HepG2 (cell line): ENCODE measurements around the gene NAGA. TPM values are rescaled to one million over a fixed set of nuclear protein-coding genes. Genes with fewer than 3 reads are reported as not detected.

Experiments
- ELF1 ChIP-seq: sonication (generic); formaldehyde crosslinking; IDR thresholded peaks from 2 replicates; pipeline ENCODE4 v1.4.0; 2020; ENCODE audit warnings: missing genetic modification reagents
- HOXD1 ChIP-seq: sonication (generic); formaldehyde crosslinking; IDR thresholded peaks from 2 replicates; pipeline ENCODE4 v1.5.0; 2020; ENCODE audit warnings: missing genetic modification reagents
- NFATC3 ChIP-seq: sonication (generic); formaldehyde crosslinking; IDR thresholded peaks from 2 replicates; pipeline ENCODE4 v1.5.1; 2020; ENCODE audit warnings: mild to moderate bottlenecking, missing genetic modification reagents
- NFKB2 ChIP-seq: sonication (generic); formaldehyde crosslinking; IDR thresholded peaks from 2 replicates; pipeline ENCODE4 v1.4.0; 2020; ENCODE audit warnings: missing genetic modification reagents, borderline replicate concordance
- PCBP1 ChIP-seq: fragments of 200-400 bp; formaldehyde crosslinking; IDR thresholded peaks from 2 replicates; pipeline ENCODE4 v1.6.1; 2017; ENCODE audit warnings: mild to moderate bottlenecking, low read depth, low read length, borderline replicate concordance
- ZNF256 ChIP-seq: sonication (generic); formaldehyde crosslinking; conservative IDR thresholded peaks from 2 replicates; pipeline ENCODE4 v1.4.0; 2020; ENCODE audit warnings: missing genetic modification reagents
- ZNF354B ChIP-seq: sonication (generic); formaldehyde crosslinking; IDR thresholded peaks from 2 replicates; pipeline ENCODE4 v1.8.0; 2022; ENCODE audit warnings: mild to moderate bottlenecking, missing genetic modification reagents
- ZNF430 ChIP-seq: sonication (generic); formaldehyde crosslinking; IDR thresholded peaks from 2 replicates; pipeline ENCODE4 v1.9.0; 2021; ENCODE audit warnings: mild to moderate bottlenecking, missing genetic modification reagents
- ZNF577 ChIP-seq: sonication (generic); formaldehyde crosslinking; IDR thresholded peaks from 2 replicates; pipeline ENCODE4 v1.4.0; 2020; ENCODE audit warnings: mild to moderate bottlenecking, low read depth, missing genetic modification reagents, borderline replicate concordance
- polyA plus RNA-seq, 8 experiments: library from polyadenylated mRNA; depleted of rRNA in 3 of 8; stranded (reverse) in 7 of 8; unstranded in 1 of 8; fragments of >200 nt; fragmentation: Illumina TruSeq in 4 of 8; extraction: Trizol in 4 of 8; gene quantifications; 2 replicates each; pipeline versions ENCODE4 v1.2.1 to v1.2.3, GENCODE V29; 2011 to 2016; ENCODE audit warnings: low read depth in 4 of 8, missing spikeins in 1 of 8, mixed read lengths in 1 of 8; ENCODE audit not compliant: insufficient read depth in 1 of 8
- total RNA-seq, 5 experiments: library from RNA; depleted of rRNA; stranded (reverse); fragments of >200 nt; fragmentation: Illumina TruSeq; extraction: Trizol; gene quantifications; 2 replicates each; pipeline ENCODE4 v1.2.3, GENCODE V29; 2016; ENCODE audit warnings: low read depth in 1 of 5
- TF ChIP-seq, protein P1 (sequence below): sonication (generic); formaldehyde crosslinking; IDR thresholded peaks from 2 replicates; pipeline ENCODE4 v1.9.0; 2021; ENCODE audit warnings: missing genetic modification reagents, borderline replicate concordance
- TF ChIP-seq, protein P2 (sequence below): sonication (generic); formaldehyde crosslinking; IDR thresholded peaks from 2 replicates; pipeline ENCODE4 v1.9.0; 2021; ENCODE audit warnings: missing genetic modification reagents, mild to moderate bottlenecking, borderline replicate concordance
- TF ChIP-seq, protein P3 (sequence below): sonication (generic); formaldehyde crosslinking; IDR thresholded peaks from 2 replicates; pipeline ENCODE4 v1.5.1; 2020; ENCODE audit warnings: mild to moderate bottlenecking, missing genetic modification reagents, moderate library complexity
- TF ChIP-seq, protein P4 (sequence below): IDR thresholded peaks from 2 replicates; pipeline ENCODE4 v1.6.1; 2018; ENCODE audit warnings: missing genetic modification reagents, mild to moderate bottlenecking, missing compliant biosample characterization
- TF ChIP-seq, protein P5 (sequence below): sonication (generic); formaldehyde crosslinking; IDR thresholded peaks from 2 replicates; pipeline ENCODE4 v1.4.0; 2020; ENCODE audit warnings: mild to moderate bottlenecking, low read depth, missing genetic modification reagents
- TF ChIP-seq, protein P6 (sequence below): sonication (generic); formaldehyde crosslinking; conservative IDR thresholded peaks from 2 replicates; pipeline ENCODE4 v1.8.0; 2022; ENCODE audit warnings: missing genetic modification reagents
- TF ChIP-seq, protein P7 (sequence below): IDR thresholded peaks from 2 replicates; pipeline ENCODE4 v1.6.1; 2016; ENCODE audit warnings: missing genetic modification reagents, missing compliant biosample characterization

The NAGA gene
- total and polyA plus RNA-seq, 2 of the 13 experiments (the other 11 are each of a cell fraction or from before 2014, with no cell fraction given) = 15.1 to 23.4 TPM

DNA sequence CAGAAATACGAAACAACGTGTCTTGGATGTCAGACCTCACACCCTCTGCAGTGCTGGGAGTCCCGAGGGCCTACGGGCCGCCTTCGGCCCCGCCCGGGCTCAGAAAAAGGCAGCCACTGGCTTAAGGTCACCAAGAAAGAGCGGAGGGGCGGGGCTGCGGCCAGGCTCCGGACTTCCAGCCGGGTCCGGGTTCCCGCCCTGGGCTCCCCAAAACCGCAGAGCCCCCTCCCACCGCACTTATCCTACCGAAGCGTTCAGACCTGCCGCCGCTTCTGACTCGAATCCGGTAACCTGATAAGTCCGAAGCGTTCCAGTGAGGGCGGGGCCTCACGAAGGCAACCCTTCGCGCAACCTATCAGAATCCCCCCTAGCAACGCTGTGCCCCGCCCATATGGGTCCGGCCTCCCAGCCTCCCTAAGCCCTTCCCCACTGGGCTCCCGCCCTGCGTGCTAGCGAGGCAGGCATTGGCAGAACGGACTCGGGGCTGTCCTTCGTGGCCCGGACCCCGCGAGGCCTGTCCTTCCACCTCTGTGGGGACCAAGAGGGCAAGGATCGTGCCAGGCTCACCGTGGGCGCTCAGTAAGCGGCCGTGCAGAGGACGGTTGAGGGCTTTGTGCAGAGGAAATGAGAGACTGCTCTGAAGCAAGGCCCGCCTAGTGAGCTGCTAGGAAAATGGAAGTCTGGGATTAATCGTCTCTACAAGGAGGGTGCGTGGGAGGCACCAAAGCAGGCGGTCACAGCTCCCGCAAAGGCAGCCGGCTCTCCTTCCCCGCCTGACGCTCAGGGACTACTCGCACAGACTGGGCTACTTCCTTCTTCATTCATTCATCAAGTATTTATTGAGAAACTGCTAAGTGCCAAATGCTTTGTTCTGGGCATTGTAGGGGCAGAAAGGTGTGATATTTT, at the start of gene NAGA (continued):
- TF ChIP-seq, protein P1, sequence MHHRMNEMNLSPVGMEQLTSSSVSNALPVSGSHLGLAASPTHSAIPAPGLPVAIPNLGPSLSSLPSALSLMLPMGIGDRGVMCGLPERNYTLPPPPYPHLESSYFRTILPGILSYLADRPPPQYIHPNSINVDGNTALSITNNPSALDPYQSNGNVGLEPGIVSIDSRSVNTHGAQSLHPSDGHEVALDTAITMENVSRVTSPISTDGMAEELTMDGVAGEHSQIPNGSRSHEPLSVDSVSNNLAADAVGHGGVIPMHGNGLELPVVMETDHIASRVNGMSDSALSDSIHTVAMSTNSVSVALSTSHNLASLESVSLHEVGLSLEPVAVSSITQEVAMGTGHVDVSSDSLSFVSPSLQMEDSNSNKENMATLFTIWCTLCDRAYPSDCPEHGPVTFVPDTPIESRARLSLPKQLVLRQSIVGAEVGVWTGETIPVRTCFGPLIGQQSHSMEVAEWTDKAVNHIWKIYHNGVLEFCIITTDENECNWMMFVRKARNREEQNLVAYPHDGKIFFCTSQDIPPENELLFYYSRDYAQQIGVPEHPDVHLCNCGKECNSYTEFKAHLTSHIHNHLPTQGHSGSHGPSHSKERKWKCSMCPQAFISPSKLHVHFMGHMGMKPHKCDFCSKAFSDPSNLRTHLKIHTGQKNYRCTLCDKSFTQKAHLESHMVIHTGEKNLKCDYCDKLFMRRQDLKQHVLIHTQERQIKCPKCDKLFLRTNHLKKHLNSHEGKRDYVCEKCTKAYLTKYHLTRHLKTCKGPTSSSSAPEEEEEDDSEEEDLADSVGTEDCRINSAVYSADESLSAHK (CRISPR knock-in tag) = no peak
- TF ChIP-seq, protein P2, sequence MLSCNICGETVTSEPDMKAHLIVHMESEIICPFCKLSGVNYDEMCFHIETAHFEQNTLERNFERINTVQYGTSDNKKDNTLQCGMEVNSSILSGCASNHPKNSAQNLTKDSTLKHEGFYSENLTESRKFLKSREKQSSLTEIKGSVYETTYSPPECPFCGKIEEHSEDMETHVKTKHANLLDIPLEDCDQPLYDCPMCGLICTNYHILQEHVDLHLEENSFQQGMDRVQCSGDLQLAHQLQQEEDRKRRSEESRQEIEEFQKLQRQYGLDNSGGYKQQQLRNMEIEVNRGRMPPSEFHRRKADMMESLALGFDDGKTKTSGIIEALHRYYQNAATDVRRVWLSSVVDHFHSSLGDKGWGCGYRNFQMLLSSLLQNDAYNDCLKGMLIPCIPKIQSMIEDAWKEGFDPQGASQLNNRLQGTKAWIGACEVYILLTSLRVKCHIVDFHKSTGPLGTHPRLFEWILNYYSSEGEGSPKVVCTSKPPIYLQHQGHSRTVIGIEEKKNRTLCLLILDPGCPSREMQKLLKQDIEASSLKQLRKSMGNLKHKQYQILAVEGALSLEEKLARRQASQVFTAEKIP = no peak
- peak; percentile 93; the same call in 1 of the 2 replicates for TF ChIP-seq NFKB2 (CRISPR knock-in tag)
- TF ChIP-seq, protein P3, sequence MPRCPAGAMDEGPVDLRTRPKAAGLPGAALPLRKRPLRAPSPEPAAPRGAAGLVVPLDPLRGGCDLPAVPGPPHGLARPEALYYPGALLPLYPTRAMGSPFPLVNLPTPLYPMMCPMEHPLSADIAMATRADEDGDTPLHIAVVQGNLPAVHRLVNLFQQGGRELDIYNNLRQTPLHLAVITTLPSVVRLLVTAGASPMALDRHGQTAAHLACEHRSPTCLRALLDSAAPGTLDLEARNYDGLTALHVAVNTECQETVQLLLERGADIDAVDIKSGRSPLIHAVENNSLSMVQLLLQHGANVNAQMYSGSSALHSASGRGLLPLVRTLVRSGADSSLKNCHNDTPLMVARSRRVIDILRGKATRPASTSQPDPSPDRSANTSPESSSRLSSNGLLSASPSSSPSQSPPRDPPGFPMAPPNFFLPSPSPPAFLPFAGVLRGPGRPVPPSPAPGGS (CRISPR knock-in tag) = peak; percentile 94
- TF ChIP-seq, protein P4, sequence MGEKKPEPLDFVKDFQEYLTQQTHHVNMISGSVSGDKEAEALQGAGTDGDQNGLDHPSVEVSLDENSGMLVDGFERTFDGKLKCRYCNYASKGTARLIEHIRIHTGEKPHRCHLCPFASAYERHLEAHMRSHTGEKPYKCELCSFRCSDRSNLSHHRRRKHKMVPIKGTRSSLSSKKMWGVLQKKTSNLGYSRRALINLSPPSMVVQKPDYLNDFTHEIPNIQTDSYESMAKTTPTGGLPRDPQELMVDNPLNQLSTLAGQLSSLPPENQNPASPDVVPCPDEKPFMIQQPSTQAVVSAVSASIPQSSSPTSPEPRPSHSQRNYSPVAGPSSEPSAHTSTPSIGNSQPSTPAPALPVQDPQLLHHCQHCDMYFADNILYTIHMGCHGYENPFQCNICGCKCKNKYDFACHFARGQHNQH (CRISPR knock-in tag) = peak; percentile 69; the same call in 1 of the 2 replicates
- TF ChIP-seq ZNF354B = no peak
- no peak for TF ChIP-seq NFATC3
- peak; percentile 90 for TF ChIP-seq ZNF256 (CRISPR knock-in tag)
- 0 out of 2 replicates have a peak, but pooled peaks have one; percentile 46 for TF ChIP-seq PCBP1
- TF ChIP-seq, protein P5, sequence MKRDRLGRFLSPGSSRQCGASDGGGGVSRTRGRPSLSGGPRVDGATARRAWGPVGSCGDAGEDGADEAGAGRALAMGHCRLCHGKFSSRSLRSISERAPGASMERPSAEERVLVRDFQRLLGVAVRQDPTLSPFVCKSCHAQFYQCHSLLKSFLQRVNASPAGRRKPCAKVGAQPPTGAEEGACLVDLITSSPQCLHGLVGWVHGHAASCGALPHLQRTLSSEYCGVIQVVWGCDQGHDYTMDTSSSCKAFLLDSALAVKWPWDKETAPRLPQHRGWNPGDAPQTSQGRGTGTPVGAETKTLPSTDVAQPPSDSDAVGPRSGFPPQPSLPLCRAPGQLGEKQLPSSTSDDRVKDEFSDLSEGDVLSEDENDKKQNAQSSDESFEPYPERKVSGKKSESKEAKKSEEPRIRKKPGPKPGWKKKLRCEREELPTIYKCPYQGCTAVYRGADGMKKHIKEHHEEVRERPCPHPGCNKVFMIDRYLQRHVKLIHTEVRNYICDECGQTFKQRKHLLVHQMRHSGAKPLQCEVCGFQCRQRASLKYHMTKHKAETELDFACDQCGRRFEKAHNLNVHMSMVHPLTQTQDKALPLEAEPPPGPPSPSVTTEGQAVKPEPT (CRISPR knock-in tag) = no peak; the same call in none of the 2 replicates
- TF ChIP-seq ELF1 = peak; percentile 70
- TF ChIP-seq ZNF577 (CRISPR knock-in tag) = no peak
- TF ChIP-seq, protein P6, sequence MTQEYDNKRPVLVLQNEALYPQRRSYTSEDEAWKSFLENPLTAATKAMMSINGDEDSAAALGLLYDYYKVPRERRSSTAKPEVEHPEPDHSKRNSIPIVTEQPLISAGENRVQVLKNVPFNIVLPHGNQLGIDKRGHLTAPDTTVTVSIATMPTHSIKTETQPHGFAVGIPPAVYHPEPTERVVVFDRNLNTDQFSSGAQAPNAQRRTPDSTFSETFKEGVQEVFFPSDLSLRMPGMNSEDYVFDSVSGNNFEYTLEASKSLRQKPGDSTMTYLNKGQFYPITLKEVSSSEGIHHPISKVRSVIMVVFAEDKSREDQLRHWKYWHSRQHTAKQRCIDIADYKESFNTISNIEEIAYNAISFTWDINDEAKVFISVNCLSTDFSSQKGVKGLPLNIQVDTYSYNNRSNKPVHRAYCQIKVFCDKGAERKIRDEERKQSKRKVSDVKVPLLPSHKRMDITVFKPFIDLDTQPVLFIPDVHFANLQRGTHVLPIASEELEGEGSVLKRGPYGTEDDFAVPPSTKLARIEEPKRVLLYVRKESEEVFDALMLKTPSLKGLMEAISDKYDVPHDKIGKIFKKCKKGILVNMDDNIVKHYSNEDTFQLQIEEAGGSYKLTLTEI (CRISPR knock-in tag) = no peak
- TF ChIP-seq HOXD1 (CRISPR knock-in tag) = peak; percentile 70; the same call in 1 of the 2 replicates
- TF ChIP-seq ZNF430 (CRISPR knock-in tag) = peak; percentile 87; the same call in 1 of the 2 replicates
- TF ChIP-seq, protein P7, sequence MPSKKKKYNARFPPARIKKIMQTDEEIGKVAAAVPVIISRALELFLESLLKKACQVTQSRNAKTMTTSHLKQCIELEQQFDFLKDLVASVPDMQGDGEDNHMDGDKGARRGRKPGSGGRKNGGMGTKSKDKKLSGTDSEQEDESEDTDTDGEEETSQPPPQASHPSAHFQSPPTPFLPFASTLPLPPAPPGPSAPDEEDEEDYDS (CRISPR knock-in tag) = peak; percentile 90
